Neural progenitor cell (in vitro differentiated cells): ENCODE data around the gene IFITM5. TPM values are rescaled to one million over a fixed set of nuclear protein-coding genes. Genes with fewer than 3 reads are reported as not detected.

Experiments
- DNase-seq: peaks from one replicate; pipeline ENCODE4 v3.0.0-alpha.2; 2016; ENCODE audit warnings: low spot score
- H2AFZ ChIP-seq: fragments of 200-600 bp; sonication (generic); replicated peaks from 2 replicates; pipeline ENCODE4 v1.6.1; 2016; ENCODE audit warnings: antibody characterized with exemption
- H3F3A ChIP-seq: fragments of 200-600 bp; sonication (generic); 2 replicates; pipeline ENCODE4 v1.6.1; 2016; ENCODE audit warnings: antibody characterized with exemption, low read depth
- H3K27ac ChIP-seq: fragments of 200-600 bp; sonication (generic); 2 replicates; pipeline ENCODE4 v1.5.1; 2016; ENCODE audit warnings: mild to moderate bottlenecking
- H3K27me3 ChIP-seq: fragments of 200-600 bp; sonication (generic); 2 replicates; pipeline ENCODE4 v1.6.1; 2016; ENCODE audit warnings: mild to moderate bottlenecking, moderate library complexity
- H3K36me3 ChIP-seq: fragments of 200-600 bp; sonication (generic); 2 replicates; pipeline ENCODE4 v1.5.1; 2016
- H3K4me1 ChIP-seq: fragments of 200-600 bp; sonication (generic); 2 replicates; pipeline ENCODE4 v1.6.1; 2016; ENCODE audit warnings: mixed run types
- H3K4me2 ChIP-seq: fragments of 200-600 bp; sonication (generic); 2 replicates; pipeline ENCODE4 v1.6.1; 2016
- H3K4me3 ChIP-seq: fragments of 200-600 bp; sonication (generic); 2 replicates; pipeline ENCODE4 v1.5.1; 2016
- H3K79me2 ChIP-seq: fragments of 200-600 bp; sonication (generic); 2 replicates; pipeline ENCODE4 v1.6.1; 2016; ENCODE audit warnings: low read depth
- H3K9ac ChIP-seq: fragments of 200-600 bp; sonication (generic); 2 replicates; pipeline ENCODE4 v1.6.1; 2016
- H3K9me3 ChIP-seq: fragments of 200-600 bp; sonication (generic); 2 replicates; pipeline ENCODE4 v1.5.1; 2016; ENCODE audit warnings: low read depth
- H4K20me1 ChIP-seq: fragments of 200-600 bp; sonication (generic); 2 replicates; pipeline ENCODE4 v1.6.1; 2016; ENCODE audit warnings: low read depth
- H3K27ac Mint-ChIP-seq: 3 replicates; pipeline ENCODE4 v1.8.0; 2021; ENCODE audit warnings: mixed read lengths
- H3K27me3 Mint-ChIP-seq: 2 replicates; pipeline ENCODE4 v1.8.0; 2022; ENCODE audit warnings: low read depth, mild to moderate bottlenecking, inconsistent platforms, moderate library complexity, mixed read lengths; ENCODE audit not compliant: insufficient read depth
- H3K36me3 Mint-ChIP-seq: 3 replicates; pipeline ENCODE4 v1.8.0; 2021; ENCODE audit warnings: mixed read lengths
- H3K4me1 Mint-ChIP-seq: 3 replicates; pipeline ENCODE4 v1.8.0; 2021; ENCODE audit warnings: mixed read lengths
- H3K4me3 Mint-ChIP-seq: 3 replicates; pipeline ENCODE4 v1.8.0; 2021; ENCODE audit warnings: mild to moderate bottlenecking, moderate library complexity, mixed read lengths
- H3K9me3 Mint-ChIP-seq: 3 replicates; pipeline ENCODE4 v1.8.0; 2020; ENCODE audit warnings: mixed read lengths
- EZH2 ChIP-seq: fragments of 200-600 bp; sonication (generic); IDR thresholded peaks from 2 replicates; pipeline ENCODE4 v1.6.1; 2017; ENCODE audit warnings: antibody characterized with exemption, mild to moderate bottlenecking, moderate library complexity
- EZH2phosphoT487 ChIP-seq: fragments of 200-600 bp; sonication (generic); IDR thresholded peaks from 2 replicates; pipeline ENCODE4 v1.6.1; 2017; ENCODE audit warnings: antibody characterized with exemption
- total RNA-seq: library from RNA; depleted of rRNA; stranded (reverse); fragments of >200 nt; gene quantifications from 2 replicates; pipeline ENCODE4 v1.2.3, GENCODE V29; 2015; ENCODE audit warnings: low replicate concordance
- TF ChIP-seq, protein P1 (sequence below): fragments of 200-600 bp; sonication (generic); IDR thresholded peaks from 2 replicates; pipeline ENCODE4 v1.5.1; 2017; ENCODE audit warnings: antibody characterized with exemption, mild to moderate bottlenecking

IFITM5 gene
- total RNA-seq, 1 donor from 2014 or later = not detected

DNA sequence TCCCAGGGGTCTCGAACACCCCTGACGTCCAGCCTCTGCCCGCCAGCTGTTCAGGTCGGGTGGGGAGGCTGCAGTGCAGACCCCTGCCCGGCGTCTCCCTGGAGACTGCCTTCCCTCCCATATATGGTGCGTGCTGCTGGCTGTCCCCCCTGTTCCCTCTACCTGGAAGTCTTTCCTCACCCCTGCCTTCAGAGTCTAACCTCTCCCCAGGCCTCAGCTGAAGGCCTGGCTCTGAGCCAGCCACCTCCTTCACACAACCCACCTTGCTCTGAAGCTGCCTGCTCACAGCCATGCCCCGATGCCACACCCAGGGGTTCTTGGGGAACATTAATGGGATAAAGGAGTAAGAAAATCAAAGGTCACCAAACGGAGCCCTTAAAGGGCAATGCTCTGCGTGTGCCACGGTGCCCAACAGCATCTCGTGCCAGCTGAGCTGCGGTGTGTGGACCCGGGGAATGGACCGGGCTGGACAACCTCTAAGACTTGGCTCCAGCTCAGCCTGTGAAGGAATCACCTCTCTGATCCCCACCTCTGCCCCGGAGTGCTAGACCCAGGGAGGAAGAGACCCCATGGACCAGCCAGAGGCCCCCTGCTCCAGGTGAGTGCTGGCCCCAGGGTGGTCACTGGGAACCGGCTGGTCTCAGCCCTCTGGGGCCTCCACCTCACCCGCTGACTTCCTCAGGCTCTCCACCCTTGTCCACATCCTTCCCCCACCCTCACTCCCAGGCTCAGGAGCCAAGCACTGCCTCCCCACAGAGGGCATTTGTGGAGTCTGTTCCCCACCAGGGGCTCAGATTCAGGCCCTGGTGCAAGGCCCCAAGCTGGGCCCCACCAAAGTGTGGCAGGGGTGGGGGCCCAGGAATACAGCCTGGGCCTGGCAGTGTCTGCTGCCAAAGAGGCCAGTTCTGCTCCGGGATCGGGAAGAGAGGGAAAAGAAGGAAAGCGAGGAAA lies 21.1 kb downstream of the IFITM5 start, which contains the start of gene NLRP6:
Gene NLRP6 (plus strand): TSS at position 407 of the 951 bp plus-strand sequence. CDS start 163 bp downstream, at position 570.
- Histone ChIP-seq H3F3A (no peaks in the 10 kb centered on the region), H3K4me1 (no peaks in the 10 kb centered on the region), H3K79me2 (no peaks in the 10 kb centered on the region), H3K9me3 (no peaks in the 10 kb centered on the region), H4K20me1 (no peaks in the 10 kb centered on the region), H3K4me3 (no peak within 1 kb of the TSS), H3K4me2 (no peak within 1 kb of the TSS), H2AFZ (no peak within 1 kb of the TSS), H3K36me3 (no peaks in the 10 kb centered on the region), H3K27me3 (peaks cover 8% of the 10 kb centered on the region), H3K27ac (no peak within 1 kb of the TSS), H3K9ac (no peak within 1 kb of the TSS)
- H3K27me3 Mint-ChIP-seq = peaks cover 12% of the 10 kb centered on the region
- TF ChIP-seq, protein P1, sequence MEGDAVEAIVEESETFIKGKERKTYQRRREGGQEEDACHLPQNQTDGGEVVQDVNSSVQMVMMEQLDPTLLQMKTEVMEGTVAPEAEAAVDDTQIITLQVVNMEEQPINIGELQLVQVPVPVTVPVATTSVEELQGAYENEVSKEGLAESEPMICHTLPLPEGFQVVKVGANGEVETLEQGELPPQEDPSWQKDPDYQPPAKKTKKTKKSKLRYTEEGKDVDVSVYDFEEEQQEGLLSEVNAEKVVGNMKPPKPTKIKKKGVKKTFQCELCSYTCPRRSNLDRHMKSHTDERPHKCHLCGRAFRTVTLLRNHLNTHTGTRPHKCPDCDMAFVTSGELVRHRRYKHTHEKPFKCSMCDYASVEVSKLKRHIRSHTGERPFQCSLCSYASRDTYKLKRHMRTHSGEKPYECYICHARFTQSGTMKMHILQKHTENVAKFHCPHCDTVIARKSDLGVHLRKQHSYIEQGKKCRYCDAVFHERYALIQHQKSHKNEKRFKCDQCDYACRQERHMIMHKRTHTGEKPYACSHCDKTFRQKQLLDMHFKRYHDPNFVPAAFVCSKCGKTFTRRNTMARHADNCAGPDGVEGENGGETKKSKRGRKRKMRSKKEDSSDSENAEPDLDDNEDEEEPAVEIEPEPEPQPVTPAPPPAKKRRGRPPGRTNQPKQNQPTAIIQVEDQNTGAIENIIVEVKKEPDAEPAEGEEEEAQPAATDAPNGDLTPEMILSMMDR = no peak
- no peak for TF ChIP-seq EZH2phosphoT487
- TF ChIP-seq EZH2 = no peak
- no peak for DNase-seq
- H3K36me3 Mint-ChIP-seq = no peaks in the 10 kb centered on the region
- peaks cover 9% of the 10 kb centered on the region for H3K4me1 Mint-ChIP-seq
- H3K4me3 Mint-ChIP-seq = peak within 1 kb of the TSS; percentile 28
- H3K27ac Mint-ChIP-seq = no peak within 1 kb of the TSS
- peaks cover 5% of the 10 kb centered on the region for H3K9me3 Mint-ChIP-seq

- H3K27ac ChIP-seq = no peak overlapping the region
- Mint-ChIP-seq H3K27me3 (peaks cover 9% of the 10 kb centered on the region), H3K27ac (no peak overlapping the region), H3K36me3 (no peaks in the 10 kb centered on the region), H3K4me1 (peaks cover 3% of the 10 kb centered on the region), H3K9me3 (peaks cover 5% of the 10 kb centered on the region), H3K4me3 (no peak overlapping the region)
- no peak for TF ChIP-seq EZH2
- TF ChIP-seq EZH2phosphoT487 = no peak
- TF ChIP-seq, protein P1 = no peak
- no peaks in the 10 kb centered on the region for H3K4me1 ChIP-seq
- no peaks in the 10 kb centered on the region for H3K9me3 ChIP-seq
- H3K27me3 ChIP-seq = peaks cover 7% of the 10 kb centered on the region
- H3K36me3 ChIP-seq = no peaks in the 10 kb centered on the region
- no peaks in the 10 kb centered on the region for H4K20me1 ChIP-seq
- H3K4me3 ChIP-seq = no peak overlapping the region
- no peak overlapping the region for H3K4me2 ChIP-seq
- no peak overlapping the region for H3K9ac ChIP-seq
- DNase-seq = no peak
- H2AFZ ChIP-seq = no peak overlapping the region
- no peaks in the 10 kb centered on the region for H3K79me2 ChIP-seq
- no peaks in the 10 kb centered on the region for H3F3A ChIP-seq
These were observed 23.1 kb downstream of the IFITM5 start for GRCh38 chr11:276219-276618.

GRCh38 chr11:272931-273198 lies 26.5 kb downstream of the IFITM5 start:
- H3K9me3 Mint-ChIP-seq = peaks cover 11% of the 10 kb centered on the region
- H3K9me3 ChIP-seq = no peaks in the 10 kb centered on the region
- H3K4me2 ChIP-seq = no peak overlapping the region
- peaks cover 1% of the 10 kb centered on the region for H3K36me3 Mint-ChIP-seq
- H3K27ac Mint-ChIP-seq = no peak overlapping the region
- no peak overlapping the region for H3K4me3 Mint-ChIP-seq
- no peaks in the 10 kb centered on the region for H3K4me1 ChIP-seq
- no peaks in the 10 kb centered on the region for H3F3A ChIP-seq
- H3K4me3 ChIP-seq = no peak overlapping the region
- no peak for DNase-seq
- no peaks in the 10 kb centered on the region for H3K79me2 ChIP-seq
- peaks cover 6% of the 10 kb centered on the region for H3K4me1 Mint-ChIP-seq
- peaks cover 7% of the 10 kb centered on the region for H3K27me3 Mint-ChIP-seq
- no peaks in the 10 kb centered on the region for H4K20me1 ChIP-seq
- TF ChIP-seq EZH2 (no peak), EZH2phosphoT487 (no peak)
- TF ChIP-seq, protein P1 = no peak
- H2AFZ ChIP-seq = no peak overlapping the region
- H3K27me3 ChIP-seq = peaks cover 3% of the 10 kb centered on the region
- H3K9ac ChIP-seq = no peak overlapping the region
- no peaks in the 10 kb centered on the region for H3K36me3 ChIP-seq
- H3K27ac ChIP-seq = no peak overlapping the region
